ENCODE results near the gene OPHN1. TPM values are rescaled to one million over a fixed set of nuclear protein-coding genes. Genes with fewer than 3 reads are reported as not detected.

OPHN1 gene
- total RNA-seq, 1 experiment from 2014 or later, result 3.3 TPM

GRCh38 chrX:68112321-68112720 is 321.0 kb downstream of the OPHN1 start:
- H3K36me3 ChIP-seq (ENCODE audit: insufficient read depth, low read length, poor library complexity, severe bottlenecking), result no peaks in the 10 kb centered on the region
- no peak overlapping the region for H3K4me3 ChIP-seq (ENCODE audit: low read depth, low read length, poor library complexity, severe bottlenecking)
- DNase-seq (ENCODE audit: low spot score), result no peak
- intact Hi-C loops (cut with micrococcal nuclease; ENCODE audit: unreplicated experiment), result no loop called here
- BruUV-seq (replicated peaks), result no TSS peak
- no peaks in the 10 kb centered on the region for H3K4me1 ChIP-seq (ENCODE audit: insufficient read depth, low read length, poor library complexity, severe bottlenecking)
- H3K27ac ChIP-seq (ENCODE audit: low read depth, low read length, poor library complexity, severe bottlenecking), result no peak overlapping the region
- TF ChIP-seq EZH2 (IDR thresholded peaks at IDR 0.05; ENCODE audit: borderline replicate concordance, low read depth, low read length, poor library complexity, severe bottlenecking) (no peak), CTCF (conservative IDR thresholded peaks at IDR 0.05; ENCODE audit: low read depth, low read length) (no peak)
- H3K9me3 ChIP-seq (ENCODE audit: low read depth, low read length, poor library complexity, severe bottlenecking), result no peaks in the 10 kb centered on the region
- H3K27me3 ChIP-seq (replicated peaks; ENCODE audit: insufficient read depth, low read depth, low read length, poor library complexity), result no peaks in the 10 kb centered on the region
- CTCF ChIA-PET, result no interaction called here
- POLR2A ChIA-PET (ENCODE audit: low non-redundant PET), result no interaction called here

GRCh38 chrX:68109162-68109561 is 324.1 kb downstream of the OPHN1 start:
- H3K27me3 ChIP-seq (replicated peaks; ENCODE audit: insufficient read depth, low read depth, low read length, poor library complexity), result no peaks in the 10 kb centered on the region
- H3K9me3 ChIP-seq (ENCODE audit: low read depth, low read length, poor library complexity, severe bottlenecking), result no peaks in the 10 kb centered on the region
- H3K4me1 ChIP-seq (ENCODE audit: insufficient read depth, low read length, poor library complexity, severe bottlenecking), result no peaks in the 10 kb centered on the region
- ChIA-PET POLR2A (ENCODE audit: low non-redundant PET) (no interaction called here), CTCF (no interaction called here)
- H3K27ac ChIP-seq (ENCODE audit: low read depth, low read length, poor library complexity, severe bottlenecking), result no peak overlapping the region
- H3K36me3 ChIP-seq (ENCODE audit: insufficient read depth, low read length, poor library complexity, severe bottlenecking), result no peaks in the 10 kb centered on the region
- intact Hi-C loops (cut with micrococcal nuclease; ENCODE audit: unreplicated experiment), result no loop called here
- TF ChIP-seq EZH2 (IDR thresholded peaks at IDR 0.05; ENCODE audit: borderline replicate concordance, low read depth, low read length, poor library complexity, severe bottlenecking) (no peak), CTCF (conservative IDR thresholded peaks at IDR 0.05; ENCODE audit: low read depth, low read length) (no peak)
- no TSS peak for BruUV-seq (replicated peaks)
- no peak overlapping the region for H3K4me3 ChIP-seq (ENCODE audit: low read depth, low read length, poor library complexity, severe bottlenecking)
- DNase-seq (ENCODE audit: low spot score), result no peak

GRCh38 chrX:68098431-68098830 is 334.9 kb downstream of the OPHN1 start:
- no peaks in the 10 kb centered on the region for H3K4me1 ChIP-seq (ENCODE audit: insufficient read depth, low read length, poor library complexity, severe bottlenecking)
- ChIA-PET POLR2A (ENCODE audit: low non-redundant PET) (no interaction called here), CTCF (no interaction called here)
- H3K36me3 ChIP-seq (ENCODE audit: insufficient read depth, low read length, poor library complexity, severe bottlenecking), result no peaks in the 10 kb centered on the region
- no peak overlapping the region for H3K4me3 ChIP-seq (ENCODE audit: low read depth, low read length, poor library complexity, severe bottlenecking)
- no peaks in the 10 kb centered on the region for H3K27me3 ChIP-seq (replicated peaks; ENCODE audit: insufficient read depth, low read depth, low read length, poor library complexity)
- no peak overlapping the region for H3K27ac ChIP-seq (ENCODE audit: low read depth, low read length, poor library complexity, severe bottlenecking)
- DNase-seq (ENCODE audit: low spot score), result no peak
- intact Hi-C loops (cut with micrococcal nuclease; ENCODE audit: unreplicated experiment), result no loop called here
- no peak for TF ChIP-seq EZH2 (IDR thresholded peaks at IDR 0.05; ENCODE audit: borderline replicate concordance, low read depth, low read length, poor library complexity, severe bottlenecking)
- TF ChIP-seq CTCF (conservative IDR thresholded peaks at IDR 0.05; ENCODE audit: low read depth, low read length), result no peak
- BruUV-seq (replicated peaks), result no TSS peak
- H3K9me3 ChIP-seq (ENCODE audit: low read depth, low read length, poor library complexity, severe bottlenecking), result no peaks in the 10 kb centered on the region

Measured in A673 (cell line).